NCI-H1105 treated with DMSO at 0.1 percent for 48 hours (cell line): Measurements from ENCODE around the gene UQCR11.
A peak's percentile ranks its signal among the peaks of the same experiment; 100 is the strongest.

ENCODE experiments used
- DNase-seq: peaks from one replicate; lab custom pipeline; 2025; lab: John Stamatoyannopoulos, UW

UQCR11 gene

DNA sequence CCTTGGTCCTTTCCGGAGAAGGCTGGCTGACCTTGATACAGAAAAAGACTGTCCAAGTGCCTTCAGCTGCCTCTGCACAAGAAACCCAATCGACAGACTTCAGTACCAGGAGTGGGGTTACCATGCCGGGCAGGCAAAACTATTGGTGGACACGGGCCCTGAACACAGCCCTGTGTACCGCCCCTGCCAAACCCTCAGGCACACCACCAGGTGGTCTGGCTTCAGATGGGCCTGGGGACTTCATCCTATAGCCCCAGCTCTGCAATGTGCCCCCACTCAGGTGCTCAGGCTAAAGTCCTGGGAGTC lies 29.6 kb upstream of the UQCR11 start:
- no peak for DNase-seq

DNA sequence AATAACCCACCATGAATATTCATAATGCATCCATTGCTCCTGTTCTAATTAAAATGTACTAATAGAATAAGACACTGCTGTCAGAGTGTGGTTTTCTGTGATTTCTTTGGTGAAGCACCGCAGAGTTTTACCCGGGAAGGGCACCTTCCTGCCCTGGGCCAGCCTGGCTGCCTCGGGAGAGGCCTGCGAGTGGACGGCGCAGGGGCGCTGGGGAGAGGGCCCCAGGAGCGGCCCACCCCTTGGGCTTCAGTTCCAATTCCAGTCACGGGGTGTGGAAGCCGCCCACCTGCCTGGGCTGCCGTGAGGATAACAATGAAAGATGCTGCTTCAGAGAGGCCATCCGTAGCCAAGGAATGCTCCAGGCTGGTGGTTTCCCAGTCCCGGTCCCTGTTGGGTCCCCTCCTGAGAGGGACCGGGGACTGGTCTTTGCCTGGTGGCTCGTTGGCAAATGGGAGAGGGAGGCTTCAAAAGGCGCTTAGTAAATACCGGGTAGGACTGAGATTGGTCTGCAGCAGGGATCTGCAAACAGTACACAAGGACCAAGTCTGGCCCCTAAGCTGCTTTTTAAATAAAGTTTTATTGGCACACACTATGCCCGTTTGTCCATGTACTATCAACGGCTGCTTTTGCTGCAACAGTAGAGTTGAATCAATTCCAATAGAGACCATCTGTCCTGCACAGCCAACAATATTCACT lies 29.1 kb upstream of the UQCR11 start:
- no peak for DNase-seq

DNA sequence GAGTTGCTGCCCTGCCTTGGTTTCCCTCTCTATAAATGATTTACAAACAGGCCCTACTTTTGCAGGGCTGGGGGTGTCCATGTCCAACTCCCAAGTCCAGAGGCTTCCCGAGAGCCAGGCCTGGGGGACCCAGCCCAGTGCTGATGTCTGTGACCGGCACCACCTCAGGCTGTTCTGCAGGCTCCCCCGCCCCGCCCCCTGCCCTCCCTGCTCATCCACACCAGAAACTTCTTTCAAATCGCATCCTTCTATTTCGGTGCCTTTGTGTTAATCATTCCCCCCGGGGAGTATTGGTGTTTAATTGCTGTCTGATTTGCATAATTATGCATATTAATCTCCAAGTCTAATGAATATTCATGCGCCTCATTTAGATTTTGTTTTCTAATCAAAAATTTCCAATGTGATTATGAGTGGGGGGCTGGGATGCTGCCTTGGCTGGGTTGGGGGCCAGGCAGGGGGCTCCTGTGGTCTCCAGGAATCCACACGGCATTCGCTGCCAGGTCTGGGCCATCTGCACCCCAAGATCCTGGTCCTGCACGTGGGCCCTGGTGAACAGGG lies 28.1 kb upstream of the UQCR11 start:
- DNase-seq: no peak

DNA sequence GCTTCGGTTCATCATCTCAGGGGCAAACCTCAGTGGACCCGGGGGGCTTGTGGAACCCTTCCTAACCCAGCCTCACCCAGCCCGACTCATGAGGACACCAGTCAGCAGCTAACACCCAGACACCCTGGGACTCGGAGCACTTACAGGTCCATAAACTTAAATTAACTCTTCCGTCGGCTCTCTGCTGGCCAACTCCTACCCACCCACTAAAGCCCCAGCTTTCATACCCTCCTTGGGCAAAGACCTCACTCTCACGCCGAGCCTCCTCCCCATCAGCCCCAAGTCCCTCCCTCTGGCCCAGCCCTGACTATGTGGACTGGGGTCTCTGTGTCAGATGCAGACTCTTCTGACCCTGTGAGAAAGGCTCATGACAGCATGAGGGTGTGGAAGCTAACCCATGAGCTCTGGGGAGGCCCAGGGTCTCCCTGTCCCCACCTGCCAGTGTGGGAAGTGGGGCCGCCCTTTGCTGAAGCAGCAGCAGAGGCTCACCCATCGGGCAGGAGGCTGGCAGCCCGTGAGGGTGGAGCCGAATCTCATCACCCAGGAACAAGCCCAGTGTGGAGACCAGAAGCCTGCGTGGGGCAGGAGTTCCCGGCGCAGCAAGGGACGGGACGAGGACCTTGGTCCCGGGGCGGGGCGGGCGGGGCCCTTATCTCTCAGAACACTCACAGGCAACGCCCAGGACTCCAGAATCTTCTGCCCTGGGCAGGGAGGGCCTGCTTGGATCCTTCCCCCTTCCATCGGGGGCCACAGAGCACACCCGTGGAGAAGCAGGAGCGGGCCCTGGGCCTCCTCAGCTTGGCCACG lies 27.4 kb upstream of the UQCR11 start:
- DNase-seq: no peak

- DNase-seq: no peak
These were observed 26.4 kb upstream of the UQCR11 start for GRCh38 chr19:1631557-1632100.

- no peak for DNase-seq
These were observed 25.5 kb upstream of the UQCR11 start for GRCh38 chr19:1630811-1631210.

- no peak for DNase-seq
These were observed 24.8 kb upstream of the UQCR11 start for GRCh38 chr19:1630012-1630411.

- DNase-seq: no peak
These were observed 24.1 kb upstream of the UQCR11 start for GRCh38 chr19:1629256-1629808.

GRCh38 chr19:1627194-1627593 lies 21.9 kb upstream of the UQCR11 start:
- DNase-seq: no peak

DNA sequence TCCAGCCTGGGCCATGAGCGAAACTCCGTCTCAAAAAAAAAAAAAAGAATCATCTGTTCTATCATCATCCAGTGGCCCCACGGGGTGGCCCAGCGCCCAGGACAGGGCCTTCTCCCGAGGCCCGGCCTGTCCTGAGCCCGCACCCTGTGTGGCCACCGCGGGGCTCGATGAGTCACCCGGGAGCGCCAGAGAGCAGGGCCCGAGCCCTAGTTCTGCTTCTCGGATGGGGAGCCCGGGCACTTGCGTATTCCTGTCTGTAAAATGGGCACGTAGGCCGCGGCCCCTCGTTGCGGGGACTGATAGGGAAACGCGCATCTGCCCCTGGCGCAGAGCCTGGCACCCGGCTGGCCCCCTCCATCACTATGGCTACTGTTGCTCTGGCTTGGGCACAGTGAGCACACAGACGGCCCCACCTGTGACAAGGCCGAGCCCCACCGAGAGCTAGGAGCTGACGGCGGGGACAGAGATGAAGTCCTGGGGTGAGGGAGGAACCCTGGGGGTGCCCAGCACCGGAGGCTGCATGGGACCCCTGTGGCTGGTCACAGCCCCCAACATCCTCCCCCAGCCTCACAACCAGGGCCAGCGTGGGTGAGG lies 21.3 kb upstream of the UQCR11 start:
- no peak for DNase-seq

DNA sequence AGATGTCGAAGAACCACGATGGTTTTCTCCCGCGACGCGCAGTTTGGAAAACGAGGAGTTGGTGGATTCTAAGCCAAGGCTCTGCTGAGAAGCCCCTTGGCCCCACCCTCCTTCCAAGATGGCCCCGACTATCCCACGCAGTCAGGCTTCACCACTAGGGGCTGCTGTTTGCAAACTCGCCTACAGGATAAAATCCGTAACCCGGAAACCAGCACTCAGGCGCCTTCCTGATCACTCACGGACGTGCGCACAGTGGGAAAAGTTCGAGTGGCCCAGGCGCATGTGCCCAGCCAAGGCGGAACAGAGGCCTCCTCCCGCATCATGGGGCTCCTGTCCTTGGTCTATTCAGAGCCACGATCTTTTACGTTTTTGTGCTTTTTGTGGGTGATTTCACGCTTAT lies 19.2 kb upstream of the UQCR11 start:
- peak; percentile 2 for DNase-seq

DNA sequence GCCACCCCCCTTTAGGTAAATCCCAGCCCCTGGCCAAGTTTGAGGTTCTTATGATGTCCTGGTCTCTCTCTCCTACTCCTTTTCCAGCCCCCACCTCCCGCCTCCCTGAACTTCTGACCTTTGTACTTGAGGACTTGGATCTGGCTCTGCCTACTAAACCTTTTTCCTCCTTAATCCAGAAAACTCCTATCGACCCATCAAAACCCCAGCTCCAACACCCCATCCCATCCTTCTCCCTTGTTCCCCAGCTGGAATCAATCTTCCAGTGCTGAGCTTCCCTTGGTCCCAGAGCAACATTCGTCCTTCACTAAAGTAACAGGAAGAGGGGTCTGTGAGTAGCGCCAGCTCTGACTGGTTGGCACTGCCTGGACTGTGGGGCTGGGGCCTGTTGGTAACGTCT lies 17.3 kb upstream of the UQCR11 start:
- DNase-seq: no peak

GRCh38 chr19:1622007-1622406 lies 16.7 kb upstream of the UQCR11 start:
- DNase-seq: no peak

DNA sequence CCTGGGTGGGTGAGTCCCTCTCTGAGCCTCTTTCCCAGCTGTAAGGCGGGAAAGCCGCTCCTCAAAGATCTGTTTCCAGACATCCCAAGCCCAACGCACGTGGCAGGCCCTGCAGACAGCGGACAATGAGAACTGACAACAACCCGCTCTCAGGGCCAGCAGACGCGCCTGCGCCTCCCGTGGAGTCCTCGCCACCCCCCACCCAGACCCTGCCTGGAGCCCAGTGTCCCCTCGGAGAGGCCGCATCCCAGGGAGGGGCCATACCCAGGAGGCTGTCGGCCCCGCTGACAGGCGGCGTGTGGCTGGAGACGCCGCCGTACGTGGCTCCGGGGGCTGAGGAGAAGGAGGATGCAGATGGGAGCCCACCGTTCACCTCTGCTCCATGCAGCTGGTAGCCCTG lies 16.3 kb upstream of the UQCR11 start:
- DNase-seq: no peak

DNA sequence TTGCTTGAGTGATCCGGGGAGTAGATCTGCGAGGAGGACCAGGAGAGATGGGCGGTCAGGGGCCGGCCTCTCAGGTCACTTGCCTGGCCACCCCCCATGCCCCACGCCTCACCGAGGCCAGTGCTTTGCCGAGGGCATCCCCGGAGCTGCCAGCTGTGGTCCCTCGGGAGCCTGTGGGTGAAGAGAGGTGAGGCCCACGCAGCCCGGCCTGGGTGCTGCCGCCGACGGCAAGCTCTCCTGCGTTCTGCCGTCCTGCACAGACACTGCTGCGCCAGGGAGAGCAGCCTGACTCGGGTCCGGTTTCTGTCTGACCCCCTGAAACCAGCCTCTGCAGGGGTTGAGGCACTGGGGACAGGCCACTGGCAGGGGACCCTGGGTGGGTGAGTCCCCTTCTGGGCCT lies 15.8 kb upstream of the UQCR11 start:
- no peak for DNase-seq

GRCh38 chr19:1620502-1620901 lies 15.2 kb upstream of the UQCR11 start:
- DNase-seq: no peak

DNA sequence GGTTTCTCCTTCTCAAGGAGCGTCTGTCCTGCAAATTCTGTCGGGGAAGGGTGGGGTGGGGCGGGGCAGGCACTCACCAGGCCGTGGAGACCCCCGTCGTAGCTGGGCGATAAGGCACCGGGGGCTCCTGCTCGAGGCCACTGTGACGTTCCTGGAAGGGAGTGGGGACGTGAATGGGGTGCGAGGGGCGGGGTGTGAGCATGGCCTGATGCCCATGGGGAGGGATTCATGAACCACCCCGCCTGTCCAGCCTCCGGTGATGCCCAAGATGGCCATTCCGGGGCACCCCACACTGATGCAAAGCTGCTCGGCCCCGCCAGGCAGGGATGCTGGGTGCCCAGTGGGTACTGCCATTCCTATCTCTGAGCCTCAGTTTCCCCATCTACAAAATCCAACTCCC lies 14.4 kb upstream of the UQCR11 start:
- no peak for DNase-seq

DNA sequence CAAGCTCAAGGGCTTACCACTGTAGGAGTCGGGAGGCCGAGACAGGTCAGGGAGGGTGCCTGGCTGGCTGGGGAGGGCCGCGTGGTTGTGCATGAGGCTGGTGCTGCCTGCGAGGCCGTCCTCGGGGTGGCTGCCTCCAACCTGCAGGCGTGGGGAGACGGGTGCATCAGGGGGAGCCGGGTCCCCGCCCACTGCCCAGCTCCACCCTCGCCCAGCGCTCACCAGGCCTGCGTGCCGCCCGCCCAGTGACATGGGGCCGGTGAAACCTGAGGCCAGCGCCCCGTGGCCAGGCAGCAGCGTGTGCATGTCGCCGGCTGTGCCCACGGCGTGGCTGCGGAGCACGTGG lies 13.8 kb upstream of the UQCR11 start:
- DNase-seq: no peak

GRCh38 chr19:1618157-1619093 lies 13.2 kb upstream of the UQCR11 start:
- peak; percentile 5 for DNase-seq

GRCh38 chr19:1616875-1617274 lies 11.6 kb upstream of the UQCR11 start:
- DNase-seq: no peak

GRCh38 chr19:1616396-1616795 lies 11.1 kb upstream of the UQCR11 start:
- no peak for DNase-seq
